ENCODE measurements around the gene TAMM41. TPM values are rescaled to one million over a fixed set of nuclear protein-coding genes. Genes with fewer than 3 reads are reported as not detected.

The TAMM41 gene
- total and polyA plus RNA-seq, 10 donors, result 10.4 to 33.9 (median 21.5) TPM

DNA sequence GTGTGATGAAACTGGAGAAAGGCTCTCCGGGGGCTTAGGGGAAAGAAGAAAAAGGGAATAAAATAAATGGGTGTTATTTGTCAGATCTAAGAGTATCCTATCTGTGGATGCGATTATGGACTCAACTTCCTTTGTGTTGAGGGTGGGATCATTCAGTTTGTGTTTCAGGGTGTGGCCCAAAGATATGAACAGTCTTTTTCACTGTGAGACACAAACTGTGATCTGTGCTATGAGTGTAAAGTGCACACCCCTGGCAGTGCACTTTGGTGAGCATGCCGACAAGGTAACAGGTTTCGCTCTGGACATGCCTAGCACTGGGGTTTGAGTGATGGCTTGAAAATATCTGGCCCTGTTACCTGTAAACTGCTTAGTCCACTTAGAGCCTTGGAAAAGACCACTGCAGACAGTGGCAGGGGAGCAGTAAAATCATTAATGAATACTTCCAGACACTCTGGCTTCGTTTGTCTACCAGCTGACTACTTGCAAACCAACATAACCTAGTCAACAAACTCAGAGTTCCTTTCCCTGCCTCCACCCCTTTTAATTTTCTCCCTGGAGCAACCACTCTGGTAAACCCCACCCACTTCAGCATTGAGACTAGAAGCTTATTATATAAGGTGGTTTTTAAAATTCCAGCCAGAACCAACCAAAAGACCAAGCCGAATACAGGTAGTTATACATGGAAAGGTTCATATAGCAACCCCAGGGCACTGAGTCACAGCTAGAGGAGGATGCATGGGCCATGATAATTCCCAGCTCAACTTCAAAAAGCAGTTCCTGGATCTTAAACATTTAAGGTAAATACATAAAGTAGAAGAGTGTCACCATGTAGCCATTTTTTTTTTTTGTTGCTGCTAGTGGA, 55.1 kb downstream of the TAMM41 start:
- Histone ChIP-seq H3K36me3 (peaks cover 3 to 100% (median 80%) of the 10 kb centered on the region in 6 donors), H3K27me3 (replicated peaks in 1 of 7) (no peaks in the 10 kb centered on the region), H3K4me3 (no peak overlapping the region), H3K9me3 (peaks cover 0 to 4% (median 0%) of the 10 kb centered on the region in 8 donors), H3K4me1 (no peaks in the 10 kb centered on the region), H3K27ac (no peak overlapping the region)
- WGBS, 5 donors, result 88 to 94% (median 93%) methylated on average over 6 of the region's 6 CpGs
- TF ChIP-seq, protein P1, sequence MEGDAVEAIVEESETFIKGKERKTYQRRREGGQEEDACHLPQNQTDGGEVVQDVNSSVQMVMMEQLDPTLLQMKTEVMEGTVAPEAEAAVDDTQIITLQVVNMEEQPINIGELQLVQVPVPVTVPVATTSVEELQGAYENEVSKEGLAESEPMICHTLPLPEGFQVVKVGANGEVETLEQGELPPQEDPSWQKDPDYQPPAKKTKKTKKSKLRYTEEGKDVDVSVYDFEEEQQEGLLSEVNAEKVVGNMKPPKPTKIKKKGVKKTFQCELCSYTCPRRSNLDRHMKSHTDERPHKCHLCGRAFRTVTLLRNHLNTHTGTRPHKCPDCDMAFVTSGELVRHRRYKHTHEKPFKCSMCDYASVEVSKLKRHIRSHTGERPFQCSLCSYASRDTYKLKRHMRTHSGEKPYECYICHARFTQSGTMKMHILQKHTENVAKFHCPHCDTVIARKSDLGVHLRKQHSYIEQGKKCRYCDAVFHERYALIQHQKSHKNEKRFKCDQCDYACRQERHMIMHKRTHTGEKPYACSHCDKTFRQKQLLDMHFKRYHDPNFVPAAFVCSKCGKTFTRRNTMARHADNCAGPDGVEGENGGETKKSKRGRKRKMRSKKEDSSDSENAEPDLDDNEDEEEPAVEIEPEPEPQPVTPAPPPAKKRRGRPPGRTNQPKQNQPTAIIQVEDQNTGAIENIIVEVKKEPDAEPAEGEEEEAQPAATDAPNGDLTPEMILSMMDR (IDR thresholded peaks at IDR 0.05 in 8 of 11, conservative IDR thresholded peaks at IDR 0.05 in 3 of 11), result no peak
- no peak for TF ChIP-seq POLR2AphosphoS5 (IDR thresholded peaks at IDR 0.05)
- TF ChIP-seq POLR2A (IDR thresholded peaks at IDR 0.05), result no peak
- DNase-seq, result no peak
- intact Hi-C loops (cut with DNase I; ENCODE audit: low total_unique reads), result no loop called here

DNA sequence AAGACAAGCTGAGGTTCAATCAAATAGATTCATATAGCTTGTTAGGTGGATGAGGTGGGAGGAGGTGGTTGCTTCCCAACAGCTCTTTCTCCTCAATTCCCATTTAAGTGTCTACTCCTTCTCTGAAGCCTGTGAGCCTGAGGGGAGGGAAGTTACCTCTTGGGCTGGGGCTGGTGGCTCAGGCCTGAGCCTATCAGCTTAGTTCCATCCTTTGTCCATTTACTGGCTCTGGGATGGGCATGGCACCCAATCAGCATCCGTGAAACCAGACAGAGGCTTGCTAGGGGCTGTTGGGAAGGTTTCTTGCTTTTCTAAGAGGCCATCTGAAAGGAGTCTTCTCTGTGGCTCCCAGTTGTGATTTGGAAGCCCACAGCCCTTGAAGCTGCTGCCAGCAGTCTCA, 57.3 kb downstream of the TAMM41 start:
- intact Hi-C loops (cut with DNase I; ENCODE audit: low total_unique reads), result no loop called here

DNA sequence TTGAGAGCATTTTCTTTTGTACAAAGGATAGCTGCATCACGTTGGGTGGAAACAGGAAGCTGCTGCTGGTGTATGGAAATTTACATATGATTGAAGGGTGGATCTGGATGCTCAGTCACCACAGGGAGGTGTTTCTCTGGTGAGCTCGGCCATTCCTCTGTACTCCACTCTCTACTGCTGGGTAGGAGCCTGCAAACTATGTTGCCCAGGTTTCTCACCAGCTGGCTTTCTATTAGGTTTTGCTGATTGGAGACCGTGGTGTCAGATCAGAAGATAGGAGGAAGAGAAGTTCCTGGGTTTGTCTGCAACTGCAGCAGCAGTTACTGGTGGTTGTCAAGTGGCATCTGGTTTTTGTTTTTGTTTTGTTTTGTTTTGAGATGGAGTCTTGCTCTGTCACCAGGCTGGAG, 61.7 kb downstream of the TAMM41 start:
- TF ChIP-seq, protein P1 (IDR thresholded peaks at IDR 0.05 in 8 of 11, conservative IDR thresholded peaks at IDR 0.05 in 3 of 11), result no peak
- TF ChIP-seq POLR2AphosphoS5 (IDR thresholded peaks at IDR 0.05), result no peak
- TF ChIP-seq POLR2A (IDR thresholded peaks at IDR 0.05), result no peak
- Histone ChIP-seq H3K9me3 (peaks cover 0 to 4% (median 0%) of the 10 kb centered on the region in 8 donors), H3K27ac (no peak overlapping the region), H3K27me3 (replicated peaks in 1 of 7) (no peaks in the 10 kb centered on the region), H3K36me3 (peaks cover 3 to 38% (median 33%) of the 10 kb centered on the region in 6 donors), H3K4me3 (no peak overlapping the region), H3K4me1 (peaks cover 0 to 13% (median 0%) of the 10 kb centered on the region in 6 donors)
- WGBS, 5 donors, result 39 to 56% (median 50%) methylated on average over 3 of the region's 3 CpGs
- intact Hi-C loops (cut with DNase I; ENCODE audit: low total_unique reads), result no loop called here
- DNase-seq, result no peak

More for the DNA sequence above, 57.3 kb downstream of the TAMM41 start:
- TF ChIP-seq, protein P1 (IDR thresholded peaks at IDR 0.05 in 8 of 11, conservative IDR thresholded peaks at IDR 0.05 in 3 of 11), result no peak
- TF ChIP-seq POLR2A (IDR thresholded peaks at IDR 0.05), result no peak
- TF ChIP-seq POLR2AphosphoS5 (IDR thresholded peaks at IDR 0.05), result no peak
- 88 to 100% (median 92%) methylated on average over 1 of the region's 1 CpG for WGBS, 5 donors
- Histone ChIP-seq H3K27ac (no peak overlapping the region), H3K4me3 (no peak overlapping the region), H3K9me3 (peaks cover 0 to 4% (median 0%) of the 10 kb centered on the region in 8 donors), H3K27me3 (replicated peaks in 1 of 7) (no peaks in the 10 kb centered on the region), H3K36me3 (peaks cover 3 to 83% (median 64%) of the 10 kb centered on the region in 6 donors), H3K4me1 (peaks cover 0 to 12% (median 0%) of the 10 kb centered on the region in 6 donors)
- DNase-seq, result no peak

- WGBS, 5 donors, result 75 to 100% (median 92%) methylated on average over 1 of the region's 1 CpG
- Histone ChIP-seq H3K27ac (no peak overlapping the region), H3K4me3 (no peak overlapping the region), H3K9me3 (no peaks in the 10 kb centered on the region), H3K36me3 (peaks cover 0 to 8% (median 0%) of the 10 kb centered on the region in 6 donors), H3K27me3 (replicated peaks in 1 of 7) (no peaks in the 10 kb centered on the region), H3K4me1 (peaks cover 0 to 11% (median 0%) of the 10 kb centered on the region in 6 donors)
- no peak for DNase-seq
- intact Hi-C loops (cut with DNase I; ENCODE audit: low total_unique reads), result no loop called here
- no peak for TF ChIP-seq POLR2A (IDR thresholded peaks at IDR 0.05)
- no peak for TF ChIP-seq POLR2AphosphoS5 (IDR thresholded peaks at IDR 0.05)
- TF ChIP-seq, protein P1 (IDR thresholded peaks at IDR 0.05 in 8 of 11, conservative IDR thresholded peaks at IDR 0.05 in 3 of 11), result no peak
Measured at GRCh38 chr3:11780341-11780740, 66.3 kb downstream of the TAMM41 start.
